ENCODE data around the gene FFAR1.
"Not testable (repeated sequence)": the region's sequence is repeated elsewhere in the genome, so short reads cannot be mapped to it uniquely, and the experiment has no call there.

FFAR1 gene

DNA sequence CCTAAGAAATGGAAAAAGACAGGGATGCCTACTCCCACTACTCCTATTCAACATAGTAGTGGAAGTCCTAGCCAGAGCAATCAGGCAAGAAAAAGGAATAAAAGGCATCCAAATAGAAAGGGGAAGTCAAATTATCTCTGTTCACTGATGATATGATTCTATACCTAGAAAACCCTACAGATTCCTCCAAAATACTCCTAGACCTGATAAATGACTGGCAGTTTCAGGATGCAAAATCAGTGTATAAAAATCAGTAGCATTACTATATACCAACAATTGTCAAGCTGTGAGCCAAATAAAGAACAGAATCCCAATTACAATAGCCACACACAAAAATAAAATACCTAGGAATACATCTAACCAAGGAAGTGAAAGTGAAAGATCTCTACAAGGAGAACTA is 21.8 kb downstream of the FFAR1 start:
- FAIRE-seq (no peak), DNase-seq (ENCODE audit: insufficient read length, low spot score) (no peak)
- TF ChIP-seq, protein P1, sequence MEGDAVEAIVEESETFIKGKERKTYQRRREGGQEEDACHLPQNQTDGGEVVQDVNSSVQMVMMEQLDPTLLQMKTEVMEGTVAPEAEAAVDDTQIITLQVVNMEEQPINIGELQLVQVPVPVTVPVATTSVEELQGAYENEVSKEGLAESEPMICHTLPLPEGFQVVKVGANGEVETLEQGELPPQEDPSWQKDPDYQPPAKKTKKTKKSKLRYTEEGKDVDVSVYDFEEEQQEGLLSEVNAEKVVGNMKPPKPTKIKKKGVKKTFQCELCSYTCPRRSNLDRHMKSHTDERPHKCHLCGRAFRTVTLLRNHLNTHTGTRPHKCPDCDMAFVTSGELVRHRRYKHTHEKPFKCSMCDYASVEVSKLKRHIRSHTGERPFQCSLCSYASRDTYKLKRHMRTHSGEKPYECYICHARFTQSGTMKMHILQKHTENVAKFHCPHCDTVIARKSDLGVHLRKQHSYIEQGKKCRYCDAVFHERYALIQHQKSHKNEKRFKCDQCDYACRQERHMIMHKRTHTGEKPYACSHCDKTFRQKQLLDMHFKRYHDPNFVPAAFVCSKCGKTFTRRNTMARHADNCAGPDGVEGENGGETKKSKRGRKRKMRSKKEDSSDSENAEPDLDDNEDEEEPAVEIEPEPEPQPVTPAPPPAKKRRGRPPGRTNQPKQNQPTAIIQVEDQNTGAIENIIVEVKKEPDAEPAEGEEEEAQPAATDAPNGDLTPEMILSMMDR (IDR thresholded peaks at IDR 0.05; ENCODE audit: insufficient read depth, missing control alignments): no peak

DNA sequence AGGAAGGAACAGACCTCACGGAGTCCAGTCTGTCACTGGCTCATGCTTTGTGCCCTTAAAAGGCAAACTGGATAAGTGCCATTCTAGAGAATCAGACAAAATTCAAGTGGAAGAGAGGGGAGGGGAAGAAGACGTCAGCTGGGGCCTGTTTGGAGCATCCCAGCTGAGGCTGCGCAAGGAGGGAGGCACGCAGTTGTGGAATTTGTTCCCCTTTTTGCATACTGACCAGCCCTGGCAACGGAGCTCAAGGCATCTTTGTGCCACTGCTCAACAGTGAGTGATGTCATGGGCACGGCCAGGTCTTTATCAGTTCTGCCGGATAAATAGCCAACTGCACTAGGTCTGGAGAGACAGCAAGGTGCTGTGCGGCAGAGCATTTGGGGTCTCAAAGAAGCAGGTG is 23.0 kb downstream of the FFAR1 start, which contains the start of gene GPR42:
Gene GPR42 (plus strand): TSS at position 347 of the 400 bp plus-strand sequence. CDS start 292 bp downstream, outside the sequence.
- DNase-seq (ENCODE audit: insufficient read length, low spot score) (no peak), FAIRE-seq (no peak)
- TF ChIP-seq, protein P1 (IDR thresholded peaks at IDR 0.05; ENCODE audit: insufficient read depth, missing control alignments): no peak

DNA sequence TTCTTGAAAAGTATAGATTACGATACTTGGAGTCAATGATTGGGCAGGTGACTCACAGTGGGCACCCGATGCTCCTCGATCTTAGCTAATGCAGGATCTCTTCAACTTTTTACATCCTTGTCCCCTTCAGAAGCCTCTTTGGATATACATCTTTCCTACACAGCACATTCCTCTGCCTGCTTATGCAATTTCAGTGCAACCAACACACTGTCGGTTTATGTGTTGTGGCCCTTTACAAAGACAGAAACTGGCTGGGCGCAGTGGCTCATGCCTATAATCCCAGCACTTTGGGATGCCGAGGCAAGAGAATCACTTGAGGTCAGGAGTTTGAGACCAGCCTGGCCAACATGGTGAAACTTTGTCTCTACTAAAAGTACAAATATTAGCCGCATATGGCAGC is 25.8 kb downstream of the FFAR1 start:
- TF ChIP-seq, protein P1 (IDR thresholded peaks at IDR 0.05; ENCODE audit: insufficient read depth, missing control alignments): no peak
- no peak for FAIRE-seq

DNA sequence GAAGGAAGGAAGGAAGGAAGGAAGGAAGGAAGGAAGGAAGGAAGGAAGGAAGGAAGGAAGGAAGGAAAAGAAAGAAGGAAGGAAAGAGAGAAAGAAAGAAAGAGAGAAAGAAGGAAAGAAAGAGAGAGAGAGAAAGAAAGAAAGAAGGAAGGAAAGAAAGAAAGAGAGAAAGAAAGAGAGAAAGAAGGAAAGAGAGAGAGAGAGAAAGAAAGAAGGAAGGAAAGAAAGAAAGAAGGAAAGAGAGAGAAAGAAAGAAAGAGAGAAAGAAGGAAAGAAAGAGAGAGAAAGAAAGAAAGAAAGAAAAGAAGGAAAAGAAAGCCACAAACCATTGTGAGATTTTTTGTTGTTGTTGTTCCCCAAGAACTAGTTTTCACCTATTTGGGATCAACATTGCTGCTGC is 26.3 kb downstream of the FFAR1 start:
- not testable (repeated sequence) for FAIRE-seq; DNase-seq (ENCODE audit: insufficient read length, low spot score)

More for the DNA sequence above, 25.8 kb downstream of the FFAR1 start:
- no peak for DNase-seq (ENCODE audit: insufficient read length, low spot score)

DNA sequence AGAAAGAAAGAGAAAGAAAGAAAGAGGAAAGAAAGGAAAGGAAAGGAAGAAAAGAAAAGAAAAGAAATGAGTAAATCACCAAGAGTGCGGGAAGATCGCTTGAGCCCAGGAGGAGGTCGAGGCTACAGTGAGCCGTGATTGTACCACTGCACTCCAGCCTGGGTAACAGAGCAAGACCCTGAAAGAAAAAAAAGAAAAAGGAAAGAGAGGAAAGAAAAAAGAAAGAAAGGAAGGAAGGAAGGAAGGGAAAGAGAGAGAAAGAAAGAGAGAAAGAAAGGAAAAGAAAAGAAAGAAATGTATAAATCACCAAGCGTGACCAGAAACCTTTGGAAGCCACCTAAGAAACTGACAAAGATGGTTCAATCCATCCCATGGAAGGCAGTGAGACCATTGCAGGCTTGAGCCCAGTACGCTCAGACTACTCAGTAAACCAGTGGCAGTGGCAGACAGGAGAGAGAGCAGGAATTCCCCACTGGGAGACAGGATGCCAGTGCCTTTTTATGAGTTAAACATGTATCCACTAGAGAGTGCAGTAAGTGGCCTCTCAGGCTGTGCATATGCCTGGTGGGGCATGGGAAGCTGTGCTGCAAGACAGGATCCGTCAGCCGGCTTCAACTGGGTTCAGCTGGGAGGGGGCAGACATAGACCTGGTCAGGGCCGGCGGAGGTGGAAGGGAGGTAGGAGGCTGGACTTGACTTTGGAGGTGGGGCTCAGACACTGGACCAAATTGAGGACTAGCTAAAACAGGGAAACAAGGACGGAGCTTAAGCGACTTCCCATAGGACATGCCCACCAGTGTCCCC is 28.0 kb downstream of the FFAR1 start:
- FAIRE-seq: no peak
- TF ChIP-seq, protein P1 (IDR thresholded peaks at IDR 0.05; ENCODE audit: insufficient read depth, missing control alignments): no peak
- DNase-seq (ENCODE audit: insufficient read length, low spot score): no peak

DNA sequence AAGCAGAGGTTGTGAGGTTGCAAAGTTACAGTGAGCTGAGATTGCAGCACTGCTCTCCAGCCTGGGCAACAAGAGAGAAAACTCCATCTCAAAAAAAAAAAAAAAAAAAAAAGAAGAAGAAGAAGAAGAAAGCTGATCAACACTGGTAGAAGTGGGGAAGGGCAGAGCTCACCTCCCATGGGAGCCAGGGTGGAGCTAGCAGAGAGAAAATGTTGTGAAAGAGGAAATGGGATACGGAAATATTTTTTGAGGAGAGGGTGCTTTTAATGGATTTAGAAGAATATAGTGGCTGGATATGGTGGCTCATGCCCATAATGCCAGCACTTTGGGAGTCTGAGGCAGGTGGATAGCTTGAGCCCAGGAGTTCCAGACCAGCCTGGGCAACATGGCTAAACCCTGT is 30.0 kb downstream of the FFAR1 start:
- no peak for DNase-seq (ENCODE audit: insufficient read length, low spot score)
- TF ChIP-seq, protein P1 (IDR thresholded peaks at IDR 0.05; ENCODE audit: insufficient read depth, missing control alignments): no peak
- FAIRE-seq: no peak

DNA sequence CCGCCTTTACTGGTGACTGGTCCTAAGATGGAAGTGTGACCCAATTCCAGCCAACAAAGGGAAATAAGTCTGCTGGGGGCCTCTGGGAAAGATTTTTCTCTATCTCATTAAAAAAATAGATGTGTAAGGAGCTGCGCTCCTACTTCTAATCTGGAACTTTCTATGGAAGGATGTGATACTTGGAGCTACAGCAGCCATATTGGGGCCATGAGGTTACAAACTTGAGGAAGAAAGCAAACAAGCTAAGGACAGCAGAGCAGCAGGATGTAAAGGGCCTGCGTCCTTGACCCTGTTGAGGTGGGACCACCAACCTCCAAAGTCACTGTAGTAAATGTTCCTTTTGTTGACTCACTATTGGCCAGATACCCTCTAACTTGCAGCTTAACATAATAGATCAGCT is 30.7 kb downstream of the FFAR1 start:
- DNase-seq (ENCODE audit: insufficient read length, low spot score): no peak
- no peak for FAIRE-seq
- TF ChIP-seq, protein P1 (IDR thresholded peaks at IDR 0.05; ENCODE audit: insufficient read depth, missing control alignments): no peak

DNA sequence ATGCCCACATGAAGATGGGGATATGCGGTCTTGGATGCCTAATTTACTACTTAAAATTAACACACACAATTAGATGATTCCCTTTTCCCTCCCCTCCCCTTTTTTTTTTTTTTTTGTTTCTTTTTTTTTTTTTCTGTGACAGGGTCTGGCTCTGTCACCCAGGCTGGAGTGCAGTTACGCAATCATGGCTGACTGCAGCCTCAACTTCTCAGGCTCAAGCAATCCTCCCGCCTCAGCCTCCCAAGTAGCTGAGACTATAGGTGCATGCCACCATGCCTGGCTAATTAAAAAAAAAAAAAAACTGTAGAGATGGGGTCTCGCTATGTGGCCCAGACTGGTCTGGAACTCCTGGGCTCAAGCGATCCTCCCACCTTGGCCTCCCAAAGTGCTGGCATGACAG is 31.8 kb downstream of the FFAR1 start:
- not testable (repeated sequence) for FAIRE-seq; DNase-seq (ENCODE audit: insufficient read length, low spot score)
